ENCODE measurements around the gene SYCP3.

DNA sequence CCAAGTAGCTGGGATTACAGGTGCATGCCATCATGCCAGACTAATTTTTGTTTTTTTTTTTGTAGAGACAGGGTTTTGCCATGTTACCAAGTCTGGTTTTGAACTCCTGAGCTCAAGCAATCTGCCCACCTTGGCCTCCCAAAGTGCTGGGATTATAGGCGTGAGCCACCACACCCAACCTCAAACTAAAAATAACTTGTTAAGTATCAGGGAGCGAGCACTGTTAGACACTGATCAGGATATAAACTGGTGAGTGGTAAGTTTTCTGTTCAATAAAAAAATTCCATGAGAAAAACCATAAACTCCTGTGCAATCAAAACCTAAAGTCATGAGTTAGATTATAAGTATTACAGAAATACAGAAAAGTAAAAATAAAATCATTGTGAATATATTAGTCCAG lies 44.6 kb upstream of the SYCP3 start:
- TF ChIP-seq, protein P1, sequence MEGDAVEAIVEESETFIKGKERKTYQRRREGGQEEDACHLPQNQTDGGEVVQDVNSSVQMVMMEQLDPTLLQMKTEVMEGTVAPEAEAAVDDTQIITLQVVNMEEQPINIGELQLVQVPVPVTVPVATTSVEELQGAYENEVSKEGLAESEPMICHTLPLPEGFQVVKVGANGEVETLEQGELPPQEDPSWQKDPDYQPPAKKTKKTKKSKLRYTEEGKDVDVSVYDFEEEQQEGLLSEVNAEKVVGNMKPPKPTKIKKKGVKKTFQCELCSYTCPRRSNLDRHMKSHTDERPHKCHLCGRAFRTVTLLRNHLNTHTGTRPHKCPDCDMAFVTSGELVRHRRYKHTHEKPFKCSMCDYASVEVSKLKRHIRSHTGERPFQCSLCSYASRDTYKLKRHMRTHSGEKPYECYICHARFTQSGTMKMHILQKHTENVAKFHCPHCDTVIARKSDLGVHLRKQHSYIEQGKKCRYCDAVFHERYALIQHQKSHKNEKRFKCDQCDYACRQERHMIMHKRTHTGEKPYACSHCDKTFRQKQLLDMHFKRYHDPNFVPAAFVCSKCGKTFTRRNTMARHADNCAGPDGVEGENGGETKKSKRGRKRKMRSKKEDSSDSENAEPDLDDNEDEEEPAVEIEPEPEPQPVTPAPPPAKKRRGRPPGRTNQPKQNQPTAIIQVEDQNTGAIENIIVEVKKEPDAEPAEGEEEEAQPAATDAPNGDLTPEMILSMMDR (IDR thresholded peaks at IDR 0.05): no peak
- TF ChIP-seq ZFX (IDR thresholded peaks at IDR 0.05; ENCODE audit: borderline replicate concordance): no peak

Data from 22Rv1 (cell line).